ENCODE measurements around the gene ARHGEF7. TPM values are rescaled to one million over a fixed set of nuclear protein-coding genes. Genes with fewer than 3 reads are reported as not detected.

Gene ARHGEF7
- total and polyA plus RNA-seq, 2 experiments from 2014 or later = 23.6 to 58.9 TPM

- TF ChIP-seq STAT1 (IDR thresholded peaks at IDR 0.05; ENCODE audit: unreplicated experiment) = no peak
- no peak for TF ChIP-seq ZNF331 (CRISPR knock-in tag; IDR thresholded peaks at IDR 0.05; ENCODE audit: low read depth)
- TF ChIP-seq POLR2AphosphoS5 (IDR thresholded peaks at IDR 0.05; ENCODE audit: low read depth) = no peak
- TF ChIP-seq, protein P1, sequence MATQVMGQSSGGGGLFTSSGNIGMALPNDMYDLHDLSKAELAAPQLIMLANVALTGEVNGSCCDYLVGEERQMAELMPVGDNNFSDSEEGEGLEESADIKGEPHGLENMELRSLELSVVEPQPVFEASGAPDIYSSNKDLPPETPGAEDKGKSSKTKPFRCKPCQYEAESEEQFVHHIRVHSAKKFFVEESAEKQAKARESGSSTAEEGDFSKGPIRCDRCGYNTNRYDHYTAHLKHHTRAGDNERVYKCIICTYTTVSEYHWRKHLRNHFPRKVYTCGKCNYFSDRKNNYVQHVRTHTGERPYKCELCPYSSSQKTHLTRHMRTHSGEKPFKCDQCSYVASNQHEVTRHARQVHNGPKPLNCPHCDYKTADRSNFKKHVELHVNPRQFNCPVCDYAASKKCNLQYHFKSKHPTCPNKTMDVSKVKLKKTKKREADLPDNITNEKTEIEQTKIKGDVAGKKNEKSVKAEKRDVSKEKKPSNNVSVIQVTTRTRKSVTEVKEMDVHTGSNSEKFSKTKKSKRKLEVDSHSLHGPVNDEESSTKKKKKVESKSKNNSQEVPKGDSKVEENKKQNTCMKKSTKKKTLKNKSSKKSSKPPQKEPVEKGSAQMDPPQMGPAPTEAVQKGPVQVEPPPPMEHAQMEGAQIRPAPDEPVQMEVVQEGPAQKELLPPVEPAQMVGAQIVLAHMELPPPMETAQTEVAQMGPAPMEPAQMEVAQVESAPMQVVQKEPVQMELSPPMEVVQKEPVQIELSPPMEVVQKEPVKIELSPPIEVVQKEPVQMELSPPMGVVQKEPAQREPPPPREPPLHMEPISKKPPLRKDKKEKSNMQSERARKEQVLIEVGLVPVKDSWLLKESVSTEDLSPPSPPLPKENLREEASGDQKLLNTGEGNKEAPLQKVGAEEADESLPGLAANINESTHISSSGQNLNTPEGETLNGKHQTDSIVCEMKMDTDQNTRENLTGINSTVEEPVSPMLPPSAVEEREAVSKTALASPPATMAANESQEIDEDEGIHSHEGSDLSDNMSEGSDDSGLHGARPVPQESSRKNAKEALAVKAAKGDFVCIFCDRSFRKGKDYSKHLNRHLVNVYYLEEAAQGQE (IDR thresholded peaks at IDR 0.05; ENCODE audit: unreplicated experiment) = no peak
- TF ChIP-seq, protein P2, sequence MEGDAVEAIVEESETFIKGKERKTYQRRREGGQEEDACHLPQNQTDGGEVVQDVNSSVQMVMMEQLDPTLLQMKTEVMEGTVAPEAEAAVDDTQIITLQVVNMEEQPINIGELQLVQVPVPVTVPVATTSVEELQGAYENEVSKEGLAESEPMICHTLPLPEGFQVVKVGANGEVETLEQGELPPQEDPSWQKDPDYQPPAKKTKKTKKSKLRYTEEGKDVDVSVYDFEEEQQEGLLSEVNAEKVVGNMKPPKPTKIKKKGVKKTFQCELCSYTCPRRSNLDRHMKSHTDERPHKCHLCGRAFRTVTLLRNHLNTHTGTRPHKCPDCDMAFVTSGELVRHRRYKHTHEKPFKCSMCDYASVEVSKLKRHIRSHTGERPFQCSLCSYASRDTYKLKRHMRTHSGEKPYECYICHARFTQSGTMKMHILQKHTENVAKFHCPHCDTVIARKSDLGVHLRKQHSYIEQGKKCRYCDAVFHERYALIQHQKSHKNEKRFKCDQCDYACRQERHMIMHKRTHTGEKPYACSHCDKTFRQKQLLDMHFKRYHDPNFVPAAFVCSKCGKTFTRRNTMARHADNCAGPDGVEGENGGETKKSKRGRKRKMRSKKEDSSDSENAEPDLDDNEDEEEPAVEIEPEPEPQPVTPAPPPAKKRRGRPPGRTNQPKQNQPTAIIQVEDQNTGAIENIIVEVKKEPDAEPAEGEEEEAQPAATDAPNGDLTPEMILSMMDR (conservative IDR thresholded peaks at IDR 0.05; ENCODE audit: low read depth in 2 of 2) = no peak
Measured at GRCh38 chr13:111354789-111355188, 239.7 kb downstream of the ARHGEF7 start (continued).

Other genes with a start within 250 kb of the ARHGEF7 start
- 224 and 250 TPM in 2 replicates for gene ANKRD10, start 200.2 kb upstream of the ARHGEF7 start, total RNA-seq (2014; rRNA removed; shearing (Covaris generic))
- gene ANKRD10, start 200.2 kb upstream of the ARHGEF7 start, polyA plus RNA-seq (2016; fragmentation: Nextera tagmentation; extraction: Ambion mirVana) = 210 and 277 TPM in 2 replicates
- gene TEX29, start 205.3 kb downstream of the ARHGEF7 start, total RNA-seq (2014; rRNA removed; shearing (Covaris generic)) = not detected in 2 replicates
- 0.31 TPM in 1 of 2 replicates, not detected in the other for gene TEX29, start 205.3 kb downstream of the ARHGEF7 start, polyA plus RNA-seq (2016; fragmentation: Nextera tagmentation; extraction: Ambion mirVana)

Measured in GM23338 (cell line).